Spinal cord (tissue), 10 donors: Measurements from ENCODE around the gene CEP250. TPM values are rescaled to one million over a fixed set of nuclear protein-coding genes. Genes with fewer than 3 reads are reported as not detected.
"Not testable (repeated sequence)": the region's sequence is repeated elsewhere in the genome, so short reads cannot be mapped to it uniquely, and the experiment has no call there.

ENCODE experiments used
- DNase-seq, 6 donors: peaks; one replicate each; pipeline versions ENCODE4 v3.0.0 to v3.0.0-alpha.2; 2013 to 2015; ENCODE audit warnings: low spot score in 6 of 6, low read depth in 4 of 6
- H3K27ac ChIP-seq: one replicate; pipeline ENCODE4 v1.5.1; 2013; ENCODE audit warnings: low read depth, low read length, control low read depth
- H3K27me3 ChIP-seq: one replicate; pipeline ENCODE4 v1.6.1; 2013; ENCODE audit warnings: low read length; ENCODE audit not compliant: control insufficient read depth, insufficient read depth
- H3K36me3 ChIP-seq: one replicate; pipeline ENCODE4 v1.6.1; 2013; ENCODE audit warnings: low read length; ENCODE audit not compliant: control insufficient read depth, insufficient read depth
- H3K4me1 ChIP-seq: one replicate; pipeline ENCODE4 v1.6.1; 2013; ENCODE audit warnings: low read length; ENCODE audit not compliant: control insufficient read depth, insufficient read depth
- H3K4me3 ChIP-seq: one replicate; pipeline ENCODE4 v1.5.1; 2013; ENCODE audit warnings: low read depth, low read length, control low read depth
- H3K9me3 ChIP-seq: one replicate; pipeline ENCODE4 v1.6.1; 2013; ENCODE audit warnings: low read length; ENCODE audit not compliant: control insufficient read depth, insufficient read depth
- whole genome bisulfite sequencing: methylation state at CpG from one replicate; pipeline ENCODE4 v1.1.5; 2013; ENCODE audit warnings: missing lambda C conversion rate; ENCODE audit not compliant: insufficient coverage; 5-methylcytosine and 5-hydroxymethylcytosine counted together
- polyA plus RNA-seq, 2 donors: library from polyadenylated mRNA; unstranded; fragments of 120-200 nt; gene quantifications; one replicate each; pipeline ENCODE4 v1.2.1, GENCODE V29; 2013; ENCODE audit not compliant: insufficient read length in 2 of 2
- total RNA-seq, 2 donors: library from RNA; depleted of rRNA in 1 of 2; stranded (reverse); fragments of 120-200 nt in 1 of 2; fragments of >200 nt in 1 of 2; gene quantifications; one replicate each; pipeline versions ENCODE4 v1.2.3 to v1.2.4, GENCODE V29; 2013 to 2014
- donor health status: healthy.

The CEP250 gene
- total and polyA plus RNA-seq, 4 donors = 24.5 to 55.3 (median 35.9) TPM

DNA sequence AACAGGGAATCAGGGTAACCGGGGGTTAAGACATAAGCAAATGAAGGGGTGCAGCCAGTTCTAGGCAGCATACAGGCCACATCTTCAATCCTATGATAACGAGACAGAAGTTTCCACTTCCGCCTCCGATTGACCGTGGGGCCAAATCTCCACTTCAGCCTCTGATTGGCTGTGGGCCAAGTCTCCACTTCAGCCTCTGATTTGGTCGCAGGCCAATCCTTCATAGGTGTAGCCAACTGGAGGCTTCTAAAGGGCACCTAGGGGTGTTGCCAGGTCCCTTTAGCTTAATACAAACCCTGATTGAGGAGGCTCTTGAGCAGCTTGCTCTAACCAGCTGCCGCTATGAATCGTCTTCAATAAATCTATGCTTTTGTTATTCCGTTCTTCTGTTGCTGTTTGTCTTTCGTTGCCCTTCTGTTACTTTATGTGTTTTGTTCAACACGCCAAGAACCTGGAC is 84.4 kb downstream of the CEP250 start:
- Histone ChIP-seq H3K36me3 (peaks cover 14% of the 10 kb centered on the region), H3K27ac (no peak overlapping the region), H3K4me1 (peaks cover 14% of the 10 kb centered on the region), H3K27me3 (no peaks in the 10 kb centered on the region), H3K4me3 (no peak overlapping the region), H3K9me3 (no peaks in the 10 kb centered on the region)
- WGBS = 49% methylated on average over 11 of the region's 11 CpGs
- DNase-seq = peak in 3 of 6 donors; percentile 11 to 89 (median 44)

DNA sequence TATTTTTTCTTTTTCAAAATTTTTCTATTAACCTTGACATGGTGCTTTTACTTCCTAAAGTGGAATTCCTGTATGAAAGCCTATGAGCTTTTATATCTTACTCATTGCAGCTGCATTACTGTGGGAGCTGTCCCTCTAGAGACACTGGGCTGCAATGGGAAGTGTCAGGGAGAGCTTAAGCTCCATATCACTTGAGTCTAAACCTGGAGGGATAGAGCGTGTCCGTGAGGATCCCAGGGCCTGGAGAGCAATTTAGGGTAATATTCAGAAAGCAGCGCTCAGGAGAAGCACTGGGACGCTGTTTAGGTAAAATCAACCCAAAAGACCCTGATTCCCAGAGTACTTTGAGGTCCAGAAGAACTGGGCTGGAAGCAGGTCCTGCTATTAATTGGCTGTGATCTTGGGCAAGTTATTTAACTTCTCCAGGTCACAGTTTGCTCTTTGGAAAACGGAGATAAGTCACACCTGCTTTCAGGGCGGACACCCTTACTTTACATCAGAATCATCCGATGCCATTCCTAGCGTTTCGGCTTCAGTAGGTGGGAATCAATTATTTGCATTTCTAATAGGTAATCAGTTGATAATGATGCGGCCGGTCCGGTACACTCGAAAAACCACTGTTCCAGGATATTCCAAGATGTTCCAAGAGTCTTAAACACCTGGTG is 85.9 kb downstream of the CEP250 start:
- H3K4me3 ChIP-seq = peak overlapping the region; percentile 94
- no peaks in the 10 kb centered on the region for H3K9me3 ChIP-seq
- no peaks in the 10 kb centered on the region for H3K27me3 ChIP-seq
- peaks cover 14% of the 10 kb centered on the region for H3K4me1 ChIP-seq
- WGBS = 16% methylated on average over 9 of the region's 13 CpGs
- no peak overlapping the region for H3K27ac ChIP-seq
- DNase-seq = peak in 1 of 6 donors; percentile 0
- H3K36me3 ChIP-seq = peaks cover 20% of the 10 kb centered on the region

DNA sequence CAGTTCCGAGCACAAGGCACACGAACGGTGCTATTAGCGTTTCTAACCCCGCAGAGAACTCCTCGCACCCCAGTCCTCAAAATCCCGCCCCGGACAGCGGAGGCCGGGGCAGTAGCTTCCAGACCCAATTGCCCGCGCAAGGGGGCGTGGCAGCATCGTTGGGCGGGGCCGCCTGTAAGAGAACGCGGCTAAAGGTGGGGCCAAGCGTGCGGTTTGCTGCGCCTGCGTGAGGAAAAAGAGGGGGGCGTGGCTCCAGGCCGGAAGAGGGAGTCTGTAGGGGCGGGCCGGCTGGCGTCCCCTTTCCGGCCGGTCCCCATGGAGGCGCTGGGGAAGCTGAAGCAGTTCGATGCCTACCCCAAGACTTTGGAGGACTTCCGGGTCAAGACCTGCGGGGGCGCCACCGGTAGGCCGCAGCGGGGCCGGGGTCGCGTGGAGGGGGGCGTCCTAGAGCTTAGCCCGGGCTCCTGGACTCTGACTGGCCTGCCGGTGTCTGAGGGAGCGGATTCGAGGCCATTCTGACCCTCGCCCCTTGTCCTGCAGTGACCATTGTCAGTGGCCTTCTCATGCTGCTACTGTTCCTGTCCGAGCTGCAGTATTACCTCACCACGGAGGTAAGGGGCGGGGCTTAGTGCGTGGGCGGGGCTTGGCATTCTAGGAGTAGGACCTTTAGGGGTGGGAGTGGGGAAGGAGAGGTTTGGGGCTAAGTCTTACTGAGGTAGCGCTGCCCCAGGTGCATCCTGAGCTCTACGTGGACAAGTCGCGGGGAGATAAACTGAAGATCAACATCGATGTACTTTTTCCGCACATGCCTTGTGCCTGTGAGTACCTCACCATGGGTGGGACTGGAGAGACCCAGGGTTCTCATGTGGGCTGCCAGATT is 86.6 kb downstream of the CEP250 start, which contains the start of gene ERGIC3:
TSS of gene ERGIC3 (plus strand) at position 296 of the 880 bp plus-strand sequence. CDS start at position 316, 20 bp downstream.
- peaks cover 14% of the 10 kb centered on the region for H3K4me1 ChIP-seq
- WGBS = 3% methylated on average over 54 of the region's 57 CpGs
- H3K4me3 ChIP-seq = peak within 1 kb of the TSS; percentile 94
- peak within 1 kb of the TSS; percentile 40 for H3K27ac ChIP-seq
- peaks cover 26% of the 10 kb centered on the region for H3K36me3 ChIP-seq
- H3K9me3 ChIP-seq = no peaks in the 10 kb centered on the region
- H3K27me3 ChIP-seq = no peaks in the 10 kb centered on the region
- DNase-seq = peak; percentile 68 to 99 (median 90)

DNA sequence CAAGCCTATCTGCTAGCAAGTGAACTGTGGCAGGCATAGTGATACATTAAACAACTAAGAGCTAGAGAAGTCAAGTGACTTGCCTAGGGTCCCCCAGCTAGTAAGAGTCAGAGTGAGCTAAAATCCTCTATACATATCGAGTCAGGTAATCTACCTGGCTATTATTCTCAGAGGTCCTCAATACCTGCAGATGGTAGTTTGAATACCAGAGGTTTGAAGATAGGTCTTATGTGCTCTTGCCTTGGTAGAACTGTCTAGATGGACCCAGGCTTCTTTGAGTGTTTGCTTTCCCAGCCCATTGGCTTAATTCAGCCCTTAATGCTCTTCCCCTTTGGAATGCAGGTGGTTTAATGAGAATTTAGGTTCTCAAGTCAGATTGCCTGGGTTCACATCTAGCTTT is 87.6 kb downstream of the CEP250 start:
- H3K9me3 ChIP-seq = no peaks in the 10 kb centered on the region
- no peaks in the 10 kb centered on the region for H3K27me3 ChIP-seq
- peaks cover 14% of the 10 kb centered on the region for H3K4me1 ChIP-seq
- peak overlapping the region; percentile 94 for H3K4me3 ChIP-seq
- no peak overlapping the region for H3K27ac ChIP-seq
- no CpG with 5 or more reads among the region's 1 CpG for WGBS
- no peak for DNase-seq
- H3K36me3 ChIP-seq = peaks cover 35% of the 10 kb centered on the region

DNA sequence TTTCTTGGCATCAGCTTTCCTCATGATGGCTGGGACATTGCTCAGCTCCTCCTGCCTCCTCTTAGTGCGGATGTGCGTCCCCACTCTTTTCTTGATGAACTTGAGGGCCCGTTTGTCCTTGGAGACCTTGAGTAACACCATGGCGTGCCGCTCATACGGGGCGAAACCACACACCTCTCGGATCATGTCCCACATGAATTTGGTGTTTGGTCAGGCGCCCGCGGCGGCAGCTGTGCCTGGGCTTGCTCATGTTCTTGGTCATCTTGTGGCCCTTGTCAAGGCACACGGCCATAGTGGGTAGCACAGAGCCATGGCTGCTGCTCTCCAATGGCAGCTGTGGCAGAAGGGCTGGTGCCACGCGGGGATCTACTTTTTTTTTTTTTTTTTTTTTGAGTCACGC is 89.0 kb downstream of the CEP250 start:
- no peak for DNase-seq
- H3K36me3 ChIP-seq = peaks cover 47% of the 10 kb centered on the region
- peaks cover 14% of the 10 kb centered on the region for H3K4me1 ChIP-seq
- H3K27me3 ChIP-seq = no peaks in the 10 kb centered on the region
- H3K27ac ChIP-seq = no peak overlapping the region
- no peak overlapping the region for H3K4me3 ChIP-seq
- WGBS = 93% methylated on average over 16 of the region's 16 CpGs
- no peaks in the 10 kb centered on the region for H3K9me3 ChIP-seq

DNA sequence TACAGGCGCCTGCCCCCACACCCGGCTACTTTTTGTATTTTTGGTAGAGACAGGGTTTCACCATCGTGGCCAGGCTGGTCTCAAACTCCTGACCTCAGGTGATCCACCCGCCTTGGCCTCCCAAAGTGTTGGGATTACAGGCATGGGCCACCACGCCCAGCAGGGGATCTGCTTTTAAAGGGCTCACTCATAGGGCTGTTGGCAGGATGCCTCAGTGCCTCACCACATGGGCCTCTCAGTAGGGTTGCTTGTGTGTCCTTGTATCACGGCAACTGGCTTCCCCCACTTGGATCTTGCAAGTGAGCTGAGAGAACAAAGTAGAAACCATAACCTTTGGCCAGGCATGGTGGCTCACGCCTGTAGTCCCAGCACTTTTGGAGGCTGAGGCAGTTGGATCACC is 89.5 kb downstream of the CEP250 start:
- Histone ChIP-seq H3K36me3 (peaks cover 52% of the 10 kb centered on the region), H3K4me1 (peaks cover 14% of the 10 kb centered on the region)
- WGBS = 94% methylated on average over 6 of the region's 7 CpGs
- H3K9me3 ChIP-seq, DNase-seq, H3K27me3 ChIP-seq, H3K27ac ChIP-seq, H3K4me3 ChIP-seq: not testable (repeated sequence)

DNA sequence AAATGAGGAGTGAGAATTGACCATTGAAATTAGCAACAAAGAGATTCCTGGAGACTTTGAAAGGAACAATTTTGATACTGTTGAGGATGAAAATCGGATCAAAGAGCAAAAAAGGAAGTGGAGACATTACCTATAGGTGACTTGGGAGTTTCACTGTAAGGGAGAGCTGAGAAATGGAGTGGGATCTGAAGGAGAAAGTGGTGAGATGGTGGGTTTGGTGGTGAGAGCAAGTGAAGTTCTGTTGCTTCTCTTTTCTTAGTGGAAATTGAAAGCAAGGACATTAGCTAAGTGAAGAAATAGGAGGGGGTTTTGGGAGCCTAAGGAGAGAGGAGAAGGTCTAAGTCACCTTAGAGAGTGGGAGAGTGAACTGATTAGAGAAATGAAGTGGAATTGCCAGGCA is 90.7 kb downstream of the CEP250 start:
- Histone ChIP-seq H3K4me3 (no peak overlapping the region), H3K27me3 (no peaks in the 10 kb centered on the region), H3K4me1 (peaks cover 14% of the 10 kb centered on the region), H3K36me3 (peaks cover 61% of the 10 kb centered on the region), H3K9me3 (no peaks in the 10 kb centered on the region), H3K27ac (no peak overlapping the region)
- DNase-seq = no peak
- 82% methylated on average over 1 of the region's 1 CpG for WGBS

DNA sequence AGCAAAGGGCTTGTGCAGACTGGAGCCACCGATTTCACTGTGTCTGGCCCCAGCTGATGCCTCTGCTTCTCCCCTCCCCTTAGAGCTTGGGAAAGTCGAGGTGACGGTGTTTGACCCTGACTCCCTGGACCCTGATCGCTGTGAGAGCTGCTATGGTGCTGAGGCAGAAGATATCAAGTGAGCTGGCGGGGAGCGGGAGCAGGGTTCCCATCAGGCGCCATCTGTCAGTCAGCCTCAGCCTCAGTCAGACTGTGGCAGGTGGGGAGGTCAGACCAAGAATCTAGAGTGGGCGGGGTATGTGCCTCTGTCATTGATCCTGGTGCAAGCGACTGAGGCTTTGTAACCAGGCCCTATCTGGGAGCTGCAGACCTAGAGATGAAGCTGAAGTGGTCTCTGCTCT is 91.9 kb downstream of the CEP250 start:
- 93% methylated on average over 8 of the region's 9 CpGs for WGBS
- H3K27ac ChIP-seq = no peak overlapping the region
- H3K4me3 ChIP-seq = no peak overlapping the region
- peaks cover 73% of the 10 kb centered on the region for H3K36me3 ChIP-seq
- H3K9me3 ChIP-seq = no peaks in the 10 kb centered on the region
- H3K27me3 ChIP-seq = no peaks in the 10 kb centered on the region
- DNase-seq = no peak
- peaks cover 6% of the 10 kb centered on the region for H3K4me1 ChIP-seq

DNA sequence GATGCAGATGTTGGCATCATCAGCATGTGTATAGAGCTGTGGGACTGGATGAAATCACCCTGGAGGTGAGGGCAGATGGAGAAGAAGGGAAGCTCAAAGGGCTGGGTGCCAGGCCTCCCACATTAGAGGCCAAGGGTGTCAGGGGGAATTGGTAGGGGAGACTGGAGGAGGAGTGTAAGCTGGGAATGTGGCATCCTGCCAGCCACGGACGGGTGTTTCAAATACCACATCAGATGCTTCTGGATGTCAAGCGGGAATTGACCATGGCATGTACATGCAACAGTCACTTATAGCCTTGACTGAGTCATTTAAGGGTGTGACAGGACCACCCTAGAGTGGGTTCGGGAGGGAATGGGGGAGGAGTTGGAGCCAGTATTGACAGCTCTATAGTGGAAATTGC is 96.1 kb downstream of the CEP250 start:
- no peak overlapping the region for H3K27ac ChIP-seq
- DNase-seq = no peak
- peaks cover 91% of the 10 kb centered on the region for H3K36me3 ChIP-seq
- H3K27me3 ChIP-seq = no peaks in the 10 kb centered on the region
- no peaks in the 10 kb centered on the region for H3K4me1 ChIP-seq
- H3K9me3 ChIP-seq = no peaks in the 10 kb centered on the region
- 73% methylated on average over 4 of the region's 4 CpGs for WGBS
- H3K4me3 ChIP-seq = no peak overlapping the region
